ELF-1 (cell line): ENCODE results near the gene NR6A1.

ENCODE experiments used
- DNase-seq: peaks from one replicate; pipeline ENCODE4 v3.0.0-alpha.2; 2016; ENCODE audit warnings: low read depth, low spot score

Gene NR6A1

DNA sequence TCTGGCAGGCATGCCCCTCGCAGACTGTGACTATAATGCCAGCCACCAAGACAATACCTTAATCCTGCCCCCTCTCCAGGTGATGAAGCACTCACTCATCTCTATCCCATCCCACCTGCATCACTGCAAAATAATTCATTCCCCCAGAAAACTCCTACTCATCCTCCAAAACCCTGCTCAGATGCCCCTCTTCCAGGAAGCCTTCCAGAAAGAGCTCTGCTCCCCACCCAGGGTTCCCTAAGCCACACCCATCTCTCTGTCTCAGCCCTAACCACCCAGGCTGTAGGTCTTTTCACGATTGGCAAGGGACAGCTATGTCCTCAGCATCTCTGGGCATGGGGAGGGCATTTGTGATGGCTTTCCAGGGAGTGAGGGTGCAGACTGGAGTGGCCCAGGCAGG, 281.1 kb downstream of the NR6A1 start:
- no peak for DNase-seq

DNA sequence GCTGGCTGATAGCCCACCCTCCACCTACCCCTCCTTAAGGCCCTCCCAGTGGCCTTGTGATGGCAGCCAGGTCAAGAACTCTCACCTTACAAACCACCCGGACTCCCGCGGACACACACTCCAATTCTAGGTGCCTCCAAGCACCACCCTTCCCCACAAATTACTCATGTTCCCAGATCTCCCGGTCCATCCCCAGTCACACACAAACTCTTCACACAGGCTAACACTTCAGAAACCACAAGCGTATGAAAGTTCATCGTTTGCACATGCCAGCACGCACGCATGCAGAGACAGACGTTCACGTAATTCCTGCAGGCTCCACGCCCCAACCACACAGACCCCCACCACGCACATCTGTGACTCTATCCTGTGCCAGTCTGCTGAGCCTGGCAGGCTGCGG, 281.9 kb downstream of the NR6A1 start:
- DNase-seq: no peak

DNA sequence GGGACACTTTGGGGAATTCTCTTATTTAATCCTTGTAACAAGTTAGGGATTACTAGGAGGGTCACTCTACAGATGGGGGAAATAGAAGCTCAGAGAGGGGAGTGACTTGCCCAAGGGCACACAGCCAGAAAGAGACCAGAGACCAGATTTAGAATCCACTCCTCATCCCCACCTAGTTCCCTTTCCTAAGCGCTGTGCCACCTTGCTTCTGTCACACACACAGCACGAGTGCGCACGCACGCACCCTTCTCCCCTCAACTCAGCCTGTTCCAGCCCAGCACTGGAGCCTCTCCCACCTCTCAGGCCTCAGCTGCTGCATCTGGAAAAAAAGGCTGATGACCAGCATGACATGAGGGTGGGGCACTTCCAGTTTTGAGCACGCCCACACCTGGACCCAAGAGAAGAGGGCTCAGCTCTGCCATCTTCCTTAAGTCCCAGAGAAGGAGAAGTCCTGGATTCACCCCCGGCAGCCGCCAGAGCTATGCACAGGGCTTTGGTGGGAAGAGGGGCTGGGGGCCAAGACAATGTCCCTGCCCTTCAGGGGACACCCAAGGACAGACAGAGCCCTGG, 282.4 kb downstream of the NR6A1 start:
- no peak for DNase-seq

DNA sequence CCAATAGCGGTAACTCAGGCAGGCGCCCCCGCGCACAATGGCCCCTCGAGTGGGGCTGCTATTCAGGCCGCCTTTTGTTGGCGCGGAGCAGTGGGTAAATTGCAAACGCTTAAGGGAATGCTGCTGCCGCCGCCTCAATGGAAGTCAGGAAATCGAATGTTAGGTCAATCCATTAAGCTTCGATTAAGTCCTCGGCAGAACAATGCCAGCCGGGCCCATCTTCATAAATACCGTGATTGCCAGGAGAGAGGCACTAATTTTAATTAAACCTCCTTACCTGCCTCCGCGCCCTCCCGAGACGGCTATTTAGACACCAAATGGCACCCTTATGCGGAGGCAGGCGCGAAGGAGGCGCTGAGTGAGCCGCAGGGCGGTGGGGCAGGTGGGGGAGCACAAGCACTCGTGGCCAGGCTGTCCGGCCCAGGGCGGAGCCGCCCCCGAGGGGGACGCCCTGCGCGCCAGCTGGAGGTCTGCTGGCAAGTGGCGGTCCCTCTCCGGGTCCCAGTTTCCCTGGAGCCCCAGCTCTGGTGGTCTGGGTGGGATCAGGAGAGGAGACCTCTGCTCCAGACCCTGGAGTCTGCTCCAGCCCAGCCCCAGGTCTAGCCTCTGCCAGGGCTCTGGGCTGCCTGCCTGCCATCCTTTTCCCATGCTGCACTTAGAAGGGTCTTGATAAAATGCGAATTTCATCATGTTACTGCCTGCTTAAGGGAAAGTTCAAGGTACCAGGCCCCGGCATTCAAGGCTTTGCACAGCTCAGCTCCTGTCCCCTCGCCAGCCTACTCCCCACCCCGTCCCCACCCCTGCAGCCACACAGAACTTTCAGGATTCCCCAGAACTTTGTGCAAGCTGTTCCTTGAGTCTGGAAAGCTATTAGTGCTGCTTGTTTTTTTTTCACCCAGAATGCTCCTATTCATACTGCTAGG, 283.6 kb downstream of the NR6A1 start:
- DNase-seq: no peak

DNA sequence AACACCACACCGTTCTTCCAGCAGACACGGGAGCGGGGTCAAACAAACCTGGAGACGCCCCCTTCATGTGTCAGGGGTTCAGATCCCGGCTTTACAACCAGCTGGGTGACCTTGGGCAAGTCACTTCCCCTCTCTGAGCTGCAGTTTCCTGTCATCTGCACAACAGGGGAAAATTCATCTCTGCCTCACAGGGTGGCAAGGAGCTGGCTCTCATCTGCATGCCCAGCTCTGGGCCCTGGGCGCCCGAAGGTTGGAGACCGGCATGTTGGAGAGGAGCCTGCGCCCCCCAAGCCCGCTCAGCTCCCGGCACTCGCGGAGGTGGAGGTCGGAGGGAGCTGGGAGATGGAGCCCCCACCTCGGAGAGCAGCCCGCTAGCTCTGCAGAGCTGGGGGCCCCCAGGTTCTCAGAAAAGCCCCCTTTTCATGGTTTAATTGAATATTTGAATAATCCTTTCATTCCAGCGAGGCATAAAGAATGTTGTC, 284.3 kb downstream of the NR6A1 start:
- no peak for DNase-seq

DNA sequence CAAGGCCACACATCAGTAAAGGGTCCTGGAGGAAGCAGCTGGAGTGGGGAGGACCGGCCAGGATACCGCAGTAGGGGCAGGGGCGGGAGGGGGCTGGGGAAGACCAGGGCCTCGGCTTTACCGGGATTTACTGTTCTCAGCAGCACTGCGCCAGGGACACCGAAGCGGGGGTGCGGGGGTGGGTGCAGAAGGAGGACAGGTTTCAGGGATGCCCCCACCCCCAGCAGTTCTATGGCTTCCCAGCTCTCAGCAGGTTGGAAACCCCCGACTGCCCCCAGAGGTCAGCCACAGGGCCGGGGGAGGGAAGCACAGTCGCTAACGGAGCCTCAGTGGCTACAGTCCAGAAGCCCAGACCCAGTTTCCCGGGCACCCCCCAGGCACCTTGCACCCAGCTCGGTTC, 285.2 kb downstream of the NR6A1 start:
- no peak for DNase-seq

DNA sequence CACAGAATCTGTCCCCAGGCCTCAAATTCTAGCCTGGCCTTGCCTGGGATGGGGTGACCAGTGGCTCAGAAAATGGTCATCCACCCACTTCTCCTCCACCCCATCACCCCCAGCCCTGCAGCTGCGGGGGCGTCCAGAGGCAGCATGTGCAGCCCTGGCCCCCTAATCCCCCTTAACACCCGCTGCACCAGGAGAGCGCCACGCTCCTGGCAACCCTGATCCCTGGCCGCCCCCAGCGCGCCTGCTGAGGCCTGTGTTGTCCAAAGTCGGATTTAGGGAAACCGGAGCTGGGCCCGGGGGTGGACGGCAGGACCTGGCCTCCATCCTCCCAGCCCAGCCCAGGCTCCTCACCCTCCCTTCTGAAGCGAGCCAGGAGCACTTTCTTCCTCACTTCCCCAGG, 285.9 kb downstream of the NR6A1 start:
- no peak for DNase-seq

DNA sequence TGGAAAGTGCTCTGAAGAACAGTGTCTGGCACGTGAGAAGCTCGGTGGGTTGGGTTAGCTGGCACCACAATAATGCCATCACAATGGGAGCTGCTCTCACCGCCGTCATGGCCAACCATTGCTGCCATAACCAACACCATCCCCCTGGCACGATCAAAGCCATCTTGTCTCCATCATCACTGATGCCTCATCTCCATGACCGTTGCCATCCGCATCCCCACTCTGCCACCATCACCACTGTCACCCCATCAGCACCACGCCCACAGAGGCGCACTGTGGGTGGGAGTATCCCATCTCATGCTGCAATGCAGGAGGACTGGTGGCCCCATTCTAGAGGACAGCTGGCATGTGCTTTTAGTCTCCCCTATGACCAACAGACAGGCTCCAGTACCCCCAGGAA, 287.6 kb downstream of the NR6A1 start:
- no peak for DNase-seq

DNA sequence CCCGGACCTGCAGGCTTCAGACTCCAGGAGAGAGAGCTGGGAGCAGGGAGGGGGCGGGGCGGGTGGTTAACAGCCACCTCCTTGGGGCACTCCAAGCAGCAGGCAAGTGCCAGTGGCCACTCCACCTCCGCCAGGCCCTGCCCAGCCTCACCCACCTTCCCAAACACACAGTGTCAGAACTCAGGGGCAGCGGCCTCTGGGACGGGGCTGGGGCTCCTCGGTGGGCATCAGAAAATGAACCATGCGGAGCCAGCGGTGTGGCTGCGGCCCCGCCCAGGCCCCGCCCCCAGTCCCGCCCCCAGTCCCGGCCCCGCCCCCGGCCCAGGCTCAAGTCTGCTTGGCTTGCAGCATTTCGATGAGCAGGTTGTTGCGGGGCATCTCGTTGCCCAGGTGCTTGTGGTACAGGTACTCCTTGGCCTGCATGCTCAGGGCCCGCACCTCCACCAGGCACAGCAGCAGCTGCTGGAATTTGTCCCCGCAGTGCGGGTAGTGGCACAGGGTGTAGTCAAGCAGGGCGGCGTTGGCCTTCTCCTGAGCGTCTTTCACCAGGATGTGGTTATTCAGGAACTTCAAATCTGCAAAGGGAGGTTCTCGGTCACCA, 288.6 kb downstream of the NR6A1 start:
- no peak for DNase-seq

DNA sequence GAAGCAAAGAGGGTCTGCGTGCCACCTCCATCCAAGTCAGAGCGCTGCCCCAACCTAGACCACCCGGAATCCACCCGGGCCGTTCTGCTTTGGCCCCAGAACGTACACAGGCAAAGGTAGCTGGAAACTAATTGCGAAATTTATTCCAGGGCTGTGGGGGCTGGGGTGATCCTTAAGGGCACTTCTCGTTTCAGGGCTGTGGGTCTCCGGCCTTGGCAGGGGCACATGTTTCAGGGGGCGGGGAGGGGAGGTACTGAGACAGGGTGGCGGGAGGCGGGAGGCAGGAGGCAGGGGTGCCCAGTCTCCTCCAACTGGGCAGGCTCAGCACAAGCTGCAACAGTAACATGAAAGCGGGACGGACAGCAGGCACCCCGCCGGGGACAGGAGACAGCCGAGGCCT, 290.0 kb downstream of the NR6A1 start:
- no peak for DNase-seq

DNA sequence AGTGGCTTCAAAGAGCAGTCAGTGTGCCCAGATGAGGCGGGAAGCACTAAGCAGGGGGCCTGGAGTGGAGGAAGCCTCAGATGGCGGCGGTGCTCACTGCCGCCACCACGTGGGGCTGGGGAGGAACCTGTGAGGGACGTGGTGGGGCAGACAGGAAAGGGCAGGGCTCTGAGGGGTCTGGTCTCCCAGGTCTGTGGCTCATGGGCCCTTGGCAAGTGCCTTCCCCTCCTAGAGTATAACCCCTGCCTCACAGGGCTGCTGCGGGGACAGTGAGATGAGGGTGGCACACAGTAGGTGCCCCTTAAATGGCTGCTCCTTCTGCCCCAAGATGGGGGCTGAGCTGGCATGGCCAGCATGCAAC, 290.5 kb downstream of the NR6A1 start:
- DNase-seq: peak; percentile 81

DNA sequence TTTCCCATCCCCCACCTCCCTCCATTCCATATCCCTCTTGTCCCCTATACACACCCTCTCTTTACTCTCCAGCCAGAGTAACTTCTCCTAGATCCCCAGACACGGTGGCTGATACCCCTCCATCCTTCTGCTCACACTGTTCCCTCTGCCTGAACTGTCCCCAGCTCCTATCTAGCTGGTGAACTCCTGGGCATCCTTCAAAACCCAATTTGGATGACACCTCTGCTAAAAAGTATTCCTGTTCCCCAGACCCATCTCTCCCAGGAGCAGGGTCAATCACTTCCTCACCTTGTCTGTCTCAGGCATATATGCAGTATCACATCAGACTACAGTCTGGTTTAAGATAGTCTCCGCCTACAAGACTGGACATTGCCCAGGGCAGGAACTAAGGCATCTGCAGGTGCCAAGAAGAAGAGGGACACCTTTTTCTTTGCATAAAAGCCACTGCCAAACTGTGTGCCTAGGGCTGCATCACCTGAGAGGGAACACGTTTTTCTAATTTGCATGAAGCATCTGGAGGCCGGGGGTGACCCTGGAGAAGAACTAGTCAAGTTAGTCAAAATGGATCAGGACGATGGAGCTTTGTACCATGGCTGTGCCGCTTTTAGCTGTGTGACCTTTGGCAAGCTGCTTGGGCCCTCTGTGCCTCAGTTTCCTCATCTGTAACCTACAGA, 291.0 kb downstream of the NR6A1 start:
- DNase-seq: no peak

DNA sequence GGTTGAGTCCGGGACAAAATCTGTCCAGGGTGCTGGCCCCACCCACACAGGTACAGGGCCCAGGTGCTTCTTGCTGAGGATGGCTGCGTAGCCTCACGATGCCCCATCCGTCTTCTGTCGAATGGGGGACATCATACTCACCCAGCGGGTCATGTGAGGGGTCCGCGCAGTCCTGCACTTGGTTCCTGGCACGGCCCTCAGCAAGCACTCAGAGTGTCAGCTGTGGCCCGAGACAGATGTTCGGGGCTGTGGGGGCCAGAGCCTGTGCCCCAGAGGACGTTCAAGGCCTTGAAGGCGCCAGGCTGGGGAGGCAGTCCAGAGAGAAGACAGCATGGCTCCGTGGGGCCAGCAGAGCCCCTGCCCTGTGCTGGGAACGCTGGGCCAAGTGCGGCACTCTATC, 291.7 kb downstream of the NR6A1 start:
- DNase-seq: no peak

DNA sequence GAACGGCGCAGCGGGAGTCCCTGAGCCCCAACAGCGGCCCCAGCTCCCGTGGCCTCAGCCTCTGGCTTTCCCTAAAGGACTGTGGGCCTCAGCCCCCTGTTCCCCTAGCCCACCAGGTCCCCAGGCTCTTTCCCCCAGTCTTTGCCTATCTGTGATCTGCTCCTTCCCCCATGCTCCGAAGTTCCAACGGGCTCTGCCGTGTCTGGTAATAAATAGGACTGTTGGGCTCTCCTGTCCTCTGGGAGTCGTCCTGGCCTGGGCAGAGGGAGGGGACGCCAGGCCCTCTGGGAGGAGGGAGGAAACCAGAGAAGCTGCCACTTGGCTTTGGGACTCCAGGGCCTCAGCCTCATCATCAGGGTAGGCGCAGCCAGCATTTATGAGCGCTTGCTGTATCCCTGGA, 292.8 kb downstream of the NR6A1 start:
- DNase-seq: peak; percentile 65

DNA sequence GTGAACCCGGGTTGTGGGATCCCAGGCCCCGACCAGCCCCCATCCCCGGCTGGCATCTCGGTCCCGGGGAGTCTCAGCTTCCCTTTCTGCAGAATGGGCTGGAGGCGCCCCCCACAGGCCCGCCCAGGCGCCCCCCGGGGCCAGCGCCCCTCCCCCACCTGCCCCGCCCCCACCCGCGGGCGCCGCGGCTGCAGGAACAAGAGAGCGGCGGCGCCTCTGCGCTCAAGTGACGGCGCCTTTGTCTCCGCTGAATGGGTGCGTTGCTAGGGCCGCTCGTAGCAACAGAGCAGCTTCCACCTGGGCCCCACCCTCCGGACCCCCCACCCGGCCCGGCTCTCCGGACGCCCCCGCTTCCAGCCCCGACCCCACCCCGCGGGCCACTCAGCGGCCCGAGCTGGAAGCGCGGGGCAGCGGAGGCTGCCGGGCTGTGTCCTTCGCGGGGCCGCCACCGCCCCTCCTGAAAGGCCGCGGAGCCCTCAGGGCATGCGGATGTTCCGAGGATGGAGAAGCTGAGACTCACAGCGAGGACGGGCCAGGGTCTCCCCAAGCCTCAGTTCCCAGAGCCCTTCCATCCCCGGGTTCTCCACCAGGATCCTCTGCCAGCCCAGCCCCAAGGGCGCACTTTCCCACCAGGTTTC, 293.3 kb downstream of the NR6A1 start:
- DNase-seq: peak; percentile 53

DNA sequence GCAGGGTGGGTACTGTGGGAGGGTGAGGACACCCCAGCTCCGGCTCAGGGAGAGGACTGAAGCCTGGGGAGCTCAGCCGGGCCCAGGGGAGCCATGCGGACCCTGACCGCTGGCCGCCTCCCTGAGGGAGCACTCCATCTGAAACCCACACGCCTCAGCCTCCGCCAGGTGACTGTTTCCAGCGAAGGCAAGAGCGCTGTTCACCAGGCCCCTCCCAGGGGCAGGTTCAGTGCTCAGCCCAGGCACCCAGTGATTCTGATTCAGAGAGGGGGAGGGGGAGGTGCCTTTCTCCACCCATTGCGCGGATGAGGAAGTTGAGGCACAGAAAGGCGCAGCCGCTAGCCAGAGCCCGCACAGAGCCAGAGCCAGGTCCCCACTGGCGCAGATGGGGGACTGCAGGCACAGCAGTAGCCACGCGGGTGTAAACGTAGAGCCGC, 293.9 kb downstream of the NR6A1 start:
- DNase-seq: no peak

DNA sequence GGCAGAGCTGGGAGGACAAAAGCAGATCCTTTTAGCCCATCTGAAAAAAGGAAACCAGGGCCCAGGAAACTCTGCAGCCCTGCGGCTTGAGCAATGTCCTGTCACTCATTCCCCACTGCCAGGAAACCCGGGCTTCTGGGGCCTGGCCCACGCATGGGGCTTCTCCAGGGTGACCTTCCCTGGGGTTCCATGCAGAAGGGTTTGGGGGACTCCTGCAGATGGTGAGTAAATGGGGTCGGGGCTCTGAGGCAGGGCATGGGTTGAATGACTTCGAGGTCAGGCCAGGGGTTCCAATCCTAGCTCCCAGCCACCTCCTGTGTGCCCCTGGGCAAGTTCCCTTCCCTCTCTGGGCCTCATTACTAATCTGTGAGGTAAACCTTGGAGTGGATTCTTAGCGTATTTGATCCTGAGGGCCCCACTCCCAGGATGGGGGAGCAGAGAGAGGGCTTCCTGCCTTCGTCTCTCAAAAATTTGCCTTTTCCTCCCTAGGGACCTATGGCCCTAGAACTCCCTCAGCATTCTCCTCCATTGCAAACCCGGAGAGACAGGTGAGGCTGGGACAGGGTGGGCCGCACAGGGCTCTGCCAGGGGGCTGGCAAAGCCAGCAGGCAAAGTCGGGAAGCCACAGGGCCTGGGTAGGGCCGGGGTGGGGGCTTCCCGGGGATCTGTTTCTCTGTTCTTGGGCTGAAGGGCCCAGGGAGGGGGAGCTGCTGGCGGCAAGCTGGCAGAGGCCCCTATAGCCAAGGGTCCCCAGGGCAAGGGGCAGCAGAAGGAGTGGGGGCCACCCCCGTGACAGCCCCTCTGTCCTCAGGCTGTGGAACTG, 295.0 kb downstream of the NR6A1 start:
- no peak for DNase-seq

DNA sequence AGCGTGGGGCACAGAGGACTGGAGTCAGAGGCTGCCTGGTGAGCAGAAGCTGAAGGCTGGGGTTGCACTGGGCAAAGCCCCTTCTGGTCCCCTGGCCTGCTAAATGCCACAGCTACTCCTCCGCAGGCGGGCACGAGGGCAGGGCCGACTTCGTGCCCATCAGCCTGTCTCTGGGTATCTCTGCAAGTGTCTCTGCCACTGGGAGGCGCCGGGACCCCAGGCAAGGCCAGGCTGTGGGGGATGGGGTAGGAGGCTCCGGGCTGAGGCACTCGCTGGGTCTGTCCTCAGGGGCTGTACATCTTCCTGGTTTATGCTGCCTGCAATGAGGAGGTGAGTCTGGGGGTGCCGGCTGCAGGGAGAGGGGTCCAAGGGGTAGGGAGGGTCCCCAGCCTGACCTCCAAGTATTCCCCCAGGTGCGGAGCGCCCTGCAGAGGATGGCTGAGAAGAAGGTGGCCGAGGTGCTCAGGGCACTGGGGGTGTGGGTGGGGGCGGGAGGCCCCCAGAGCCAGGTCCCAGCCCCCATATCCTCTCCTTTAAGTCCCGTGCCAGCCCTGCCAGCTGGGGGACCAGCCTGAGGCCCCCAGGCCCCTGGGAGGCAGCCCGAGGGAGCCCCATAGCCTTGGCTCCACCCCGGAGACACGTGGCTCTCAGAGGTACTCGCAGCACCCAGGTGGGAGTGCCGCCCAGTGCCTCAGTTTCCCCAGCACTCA, 295.8 kb downstream of the NR6A1 start:
- no peak for DNase-seq

DNA sequence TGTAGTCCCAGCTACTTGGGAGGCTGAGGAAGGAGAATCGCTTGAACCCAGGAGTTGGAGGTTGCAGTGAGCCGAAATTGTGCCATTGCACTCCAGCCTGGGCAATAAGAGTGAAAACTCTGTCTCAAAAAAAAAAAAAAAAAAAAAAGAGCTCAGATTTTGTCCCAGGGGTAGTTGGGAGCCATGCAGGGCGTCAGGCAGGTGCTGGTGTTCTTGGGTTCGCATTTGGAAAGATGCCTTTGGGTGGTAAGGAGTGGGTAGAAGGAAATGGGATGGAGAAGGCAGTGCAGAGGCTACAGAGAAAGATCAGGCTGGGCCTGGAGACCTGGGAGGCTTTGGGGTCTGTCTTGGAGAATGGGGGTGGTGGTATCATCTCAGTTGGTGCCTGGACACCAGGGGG, 297.0 kb downstream of the NR6A1 start:
- no peak for DNase-seq

DNA sequence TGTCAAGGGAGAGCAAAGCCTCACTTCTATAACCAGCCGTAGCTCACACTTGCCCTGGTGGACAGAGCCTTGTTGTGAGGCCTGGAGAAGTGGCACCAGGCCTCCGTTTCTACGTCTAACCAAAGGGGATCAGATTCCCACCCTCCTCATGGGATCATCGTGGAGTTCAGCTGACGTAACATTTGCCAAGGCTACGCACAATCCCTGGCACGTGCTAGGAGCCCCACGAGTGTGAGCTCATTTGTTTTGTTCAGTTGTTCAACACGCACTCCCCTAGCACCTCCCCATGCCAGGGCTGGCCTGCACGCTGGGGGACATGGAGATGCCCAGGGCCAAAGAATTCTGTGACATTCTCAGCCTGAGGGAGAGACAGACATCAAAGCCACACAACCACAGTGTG, 297.8 kb downstream of the NR6A1 start:
- no peak for DNase-seq
